ENCODE results near the gene IPMK. TPM values are rescaled to one million over a fixed set of nuclear protein-coding genes. Genes with fewer than 3 reads are reported as not detected.

IPMK gene
- total and polyA plus RNA-seq, 2 of the 8 experiments (the other 6 are each of a cell fraction or from before 2014, with no cell fraction given) = 1.3 to 7.8 TPM

- Histone ChIP-seq H3K27ac (ENCODE audit: low read depth, low read length) (peak within 1 kb of the TSS; percentile 69), H4K91ac (replicated peaks; ENCODE audit: insufficient read length, low read length) (peak within 1 kb of the TSS; percentile 4), H2BK12ac (ENCODE audit: low read depth, low read length) (peak within 1 kb of the TSS; percentile 62; the same call in 1 of the 2 replicates), H3K9ac (replicated peaks in 1 of 4; ENCODE audit: extremely low read depth in 1 of 4, low read depth in 3 of 4, low read length in 3 of 4) (peak within 1 kb of the TSS; percentile 43 to 85 (median 66)), H3K23ac (ENCODE audit: insufficient read length) (no peak within 1 kb of the TSS), H2BK20ac (ENCODE audit: low read length) (0 out of 2 replicates have a peak within 1 kb of the TSS, but pooled peaks have one; percentile 72), H3K79me1 (ENCODE audit: low read depth, low read length) (no peaks in the 10 kb centered on the region; the same call in 1 of the 2 replicates), H3K56ac (replicated peaks; ENCODE audit: insufficient read length, low read depth, low read length) (peak within 1 kb of the TSS; percentile 78), H4K5ac (ENCODE audit: insufficient read length, low read depth, low read length) (peak within 1 kb of the TSS; percentile 93), H2AK5ac (ENCODE audit: low read depth, low read length) (no peak within 1 kb of the TSS), H3K27me3 (replicated peaks in 1 of 4; ENCODE audit: control insufficient read depth in 3 of 4, extremely low read depth in 1 of 4, insufficient read depth in 3 of 4, low read length in 3 of 4) (0 out of 7 replicates have a peak, but pooled peaks cover 0 to 5% (median 1%) of the 10 kb centered on the region in 4 experiments), H3K79me2 (ENCODE audit: control insufficient read depth in 1 of 2, insufficient read depth in 2 of 2, low read length in 2 of 2) (peaks cover 0 to 60% of the 10 kb centered on the region in 2 experiments; a peak in 3 of 4 replicates), H3K23me2 (ENCODE audit: low read depth, low read length) (peaks cover 19% of the 10 kb centered on the region), H2BK15ac (ENCODE audit: low read length) (0 out of 2 replicates have a peak within 1 kb of the TSS, but pooled peaks have one; percentile 63), H3K4ac (replicated peaks; ENCODE audit: insufficient read length, low read depth, low read length) (no peak within 1 kb of the TSS), H2AFZ (ENCODE audit: low read length) (peak within 1 kb of the TSS; percentile 99), H3K18ac (ENCODE audit: extremely low read depth, low read length) (peak within 1 kb of the TSS; percentile 94), H2BK5ac (ENCODE audit: low read depth, low read length) (peak within 1 kb of the TSS; percentile 78), H4K20me1 (replicated peaks in 1 of 2; ENCODE audit: control insufficient read depth in 1 of 2, insufficient read depth in 2 of 2, low read length in 2 of 2) (no peaks in the 10 kb centered on the region), H3K36me3 (ENCODE audit: control insufficient read depth in 2 of 4, insufficient read depth in 4 of 4, low read length in 3 of 4) (no peaks in the 10 kb centered on the region), H3K14ac (ENCODE audit: insufficient read length) (no peak within 1 kb of the TSS), H3K9me3 (ENCODE audit: insufficient read depth in 2 of 2, low read depth in 1 of 2, low read length in 1 of 2) (no peaks in the 10 kb centered on the region), H2BK120ac (replicated peaks; ENCODE audit: low read depth, low read length) (no peak within 1 kb of the TSS), H3K4me1 (replicated peaks in 1 of 4; ENCODE audit: control insufficient read depth in 3 of 4, insufficient read depth in 4 of 4, low read length in 3 of 4) (peaks cover 0 to 10% (median 1%) of the 10 kb centered on the region in 4 experiments; a peak in 3 of 7 replicates), H3K4me2 (ENCODE audit: insufficient read depth in 1 of 2, low read depth in 2 of 2, low read length in 2 of 2) (peak within 1 kb of the TSS; percentile 93 to 96), H4K8ac (ENCODE audit: extremely low read depth, insufficient read depth, low read length) (peak within 1 kb of the TSS; percentile 94), H3K4me3 (ENCODE audit: extremely low read depth in 1 of 4, insufficient read depth in 2 of 4, low read depth in 3 of 4, low read length in 4 of 4) (peak within 1 kb of the TSS; percentile 74 to 94 (median 82))
- WGBS, 2 experiments (ENCODE audit: extremely low coverage in 1 of 2, insufficient coverage in 1 of 2, insufficient read length in 1 of 2, insufficient replicate concordance in 2 of 2, low coverage in 1 of 2, low lambda C conversion rate in 2 of 2, missing lambda C conversion rate in 1 of 2) = 1% methylated on average over 59 of the region's 66 CpGs; no CpG with 5 or more reads in 1 of the 2 experiments
- CTCF ChIA-PET (ENCODE audit: partially characterized antibody) = interaction anchor here (0.6 to 1.9 kb wide), 7 partner anchors 9 to 145 kb away, joined by 3 to 7 read pairs (median 3); no protein-coding TSS in a partner anchor
- peak; percentile 97 to 98 for DNase-seq (ENCODE audit: low read depth in 1 of 2, low spot score in 2 of 2)
- FAIRE-seq = peak; percentile 70
- POLR2A ChIA-PET (ENCODE audit: partially characterized antibody) = interaction anchor here (0.8 to 2.2 kb wide), 9 partner anchors 9 to 243 kb away, joined by 3 to 8 read pairs (median 4); partner anchors contain the start of genes BICC1, TFAM and UBE2D1
- TF ChIP-seq RFX5 (IDR thresholded peaks at IDR 0.05; ENCODE audit: borderline replicate concordance, low read depth, low read length) (peak; percentile 40; the same call in 1 of the 2 replicates), E2F6 (IDR thresholded peaks at IDR 0.05) (peak; percentile 96), TAF7 (optimal IDR thresholded peaks at IDR 0.05; ENCODE audit: borderline replicate concordance, low read depth, low read length) (peak; percentile 30), JUND (IDR thresholded peaks at IDR 0.05; ENCODE audit: low read length) (no peak), BRCA1 (IDR thresholded peaks at IDR 0.05; ENCODE audit: low read depth, low read length) (peak; percentile 56; the same call in 1 of the 2 replicates), CHD1 (IDR thresholded peaks at IDR 0.05; ENCODE audit: low read depth, low read length) (no peak), POLR2A (IDR thresholded peaks at IDR 0.05; ENCODE audit: control extremely low read depth in 1 of 2, low read depth in 2 of 2, low read length in 2 of 2) (peak in 1 of 2 experiments; percentile 78; a peak in 2 of 3 replicates), MAX (IDR thresholded peaks at IDR 0.05) (peak; percentile 98), JUN (IDR thresholded peaks at IDR 0.05; ENCODE audit: low read depth, low read length) (no peak), SIN3A (conservative IDR thresholded peaks at IDR 0.05 in 1 of 2, IDR thresholded peaks at IDR 0.05 in 1 of 2; ENCODE audit: low read depth in 1 of 2, low read length in 2 of 2) (peak; percentile 72 to 93; a peak in 3 of 4 replicates)
These were observed 1.5 kb upstream of the IPMK start, which contains the start of gene CISD1 for GRCh38 chr10:58268946-58269781. Gene CISD1, plus strand, starts transcription at chr10:58269162. Its CDS starts 112 bp downstream, at chr10:58269274.

Data from H1 (cell line).